Measurements from ENCODE around the gene SLC39A9.

The SLC39A9 gene, protein sequence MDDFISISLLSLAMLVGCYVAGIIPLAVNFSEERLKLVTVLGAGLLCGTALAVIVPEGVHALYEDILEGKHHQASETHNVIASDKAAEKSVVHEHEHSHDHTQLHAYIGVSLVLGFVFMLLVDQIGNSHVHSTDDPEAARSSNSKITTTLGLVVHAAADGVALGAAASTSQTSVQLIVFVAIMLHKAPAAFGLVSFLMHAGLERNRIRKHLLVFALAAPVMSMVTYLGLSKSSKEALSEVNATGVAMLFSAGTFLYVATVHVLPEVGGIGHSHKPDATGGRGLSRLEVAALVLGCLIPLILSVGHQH

DNA sequence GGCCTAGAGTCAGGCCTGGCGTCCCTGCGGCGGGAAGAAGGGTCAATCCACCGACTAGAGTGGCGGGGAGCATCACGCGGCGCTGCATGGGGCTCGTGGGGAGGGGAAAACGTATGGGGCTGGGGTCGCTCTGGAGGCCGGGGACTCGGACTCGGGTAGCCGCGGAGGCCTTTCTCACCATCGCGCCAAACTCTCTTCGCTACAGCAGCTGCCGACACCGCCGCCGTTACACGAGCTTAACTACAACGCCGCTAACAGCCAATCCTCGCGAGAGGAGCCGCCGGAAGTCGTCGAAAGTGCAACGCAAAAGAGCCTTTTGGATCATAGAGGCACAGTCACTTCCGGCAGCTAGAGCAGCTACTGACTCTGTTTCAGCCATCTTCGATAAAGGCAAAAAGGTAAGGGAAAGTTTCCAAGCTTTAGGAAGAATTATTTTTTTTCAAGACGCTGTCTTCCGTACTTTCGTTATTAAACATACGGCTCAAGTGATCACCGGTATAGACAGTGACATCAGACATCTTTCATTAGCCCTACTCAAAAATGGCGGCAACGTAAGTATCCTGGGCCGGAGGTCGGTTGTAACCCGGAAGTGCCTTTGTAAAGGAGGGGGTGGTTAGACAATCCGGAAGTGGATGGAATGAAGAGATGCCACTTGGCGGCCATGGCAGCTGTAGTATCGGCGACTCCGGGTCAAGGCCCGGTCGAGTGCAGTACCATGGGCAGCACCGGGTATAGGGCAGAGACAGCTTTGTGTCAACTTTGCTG, at the start of gene SLC39A9, which contains the start of gene ERH:
TSS of gene SLC39A9 (plus strand) at position 640 of the 765 bp plus-strand sequence. CDS start 678 bp downstream, outside the sequence.
TSS of gene ERH (minus strand) at position 247 of the 765 bp plus-strand sequence. CDS start at position 181, 66 bp downstream.
- DNase-seq, result peak; percentile 99

DNA sequence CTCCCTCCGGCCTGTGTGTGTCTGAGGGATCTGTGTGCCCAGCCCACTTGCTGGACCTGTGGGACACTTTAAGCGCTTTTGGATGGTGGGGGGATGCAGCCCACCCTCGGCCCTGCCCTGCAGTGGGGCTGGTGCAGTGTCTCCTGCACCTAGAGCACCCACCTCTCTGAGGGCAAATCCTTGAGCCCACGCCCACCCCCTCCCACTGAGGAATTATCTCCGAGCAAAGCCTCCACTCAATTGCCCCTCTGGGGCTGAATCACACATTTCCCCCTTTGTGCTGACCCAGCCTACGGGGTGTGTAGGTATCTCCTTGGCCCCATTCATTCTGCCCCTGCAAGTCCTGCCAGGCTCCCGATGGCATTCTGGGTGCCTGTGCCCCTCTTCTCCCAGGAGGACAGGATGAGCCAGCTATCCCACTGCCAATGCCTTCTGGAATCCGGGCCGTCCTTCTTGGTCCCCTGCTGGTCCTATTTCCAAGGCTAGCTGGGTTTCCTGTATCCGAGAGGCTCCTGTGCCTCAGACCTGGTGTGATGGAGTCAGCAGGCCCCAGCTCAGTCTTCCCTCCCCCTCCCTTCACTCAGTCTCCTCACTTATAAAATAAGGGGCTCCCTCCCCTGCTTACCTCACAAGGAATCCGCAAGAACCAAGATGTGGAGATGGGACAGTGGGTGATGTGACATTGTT, 49.3 kb upstream of the SLC39A9 start:
- no peak for DNase-seq

DNA sequence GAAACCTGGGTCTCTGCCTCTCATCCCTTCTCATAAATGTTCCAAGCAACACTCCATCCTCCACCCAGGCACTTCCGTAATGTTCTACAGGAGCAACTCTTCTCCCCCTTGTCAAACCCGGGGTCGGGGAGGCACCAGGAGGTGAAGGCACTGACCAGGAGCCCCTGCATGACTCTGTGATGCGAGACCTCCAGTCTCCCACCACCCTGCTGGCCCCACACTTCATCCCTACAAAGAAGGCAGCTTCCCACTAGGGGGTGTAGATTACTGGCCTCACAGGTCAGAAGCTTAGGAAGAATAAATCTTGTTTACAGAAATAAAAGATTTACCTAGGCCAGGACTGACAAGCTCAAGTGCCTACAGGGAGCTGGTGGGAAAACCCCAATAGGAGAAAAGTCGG, 47.6 kb upstream of the SLC39A9 start:
- DNase-seq, result no peak

DNA sequence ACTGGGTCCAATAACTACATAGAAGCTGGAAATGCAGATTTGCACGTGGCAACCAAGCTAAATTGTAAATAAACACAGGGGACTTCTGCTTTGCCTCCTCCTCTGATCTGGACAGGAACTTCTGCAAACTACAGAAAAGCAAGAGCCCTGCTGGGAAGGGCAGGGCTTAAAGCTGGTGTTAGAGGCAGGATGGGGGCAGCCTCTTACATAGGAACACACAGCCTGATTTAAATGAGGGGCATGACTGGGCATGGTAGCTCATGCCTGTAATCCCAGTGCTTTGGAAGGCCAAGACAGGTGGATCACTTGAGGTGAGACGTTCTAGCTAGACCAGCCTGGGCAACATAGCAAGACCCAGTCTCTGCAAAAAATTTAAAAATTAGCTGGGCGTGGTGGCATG, 47.1 kb upstream of the SLC39A9 start:
- peak; percentile 32 for DNase-seq

DNA sequence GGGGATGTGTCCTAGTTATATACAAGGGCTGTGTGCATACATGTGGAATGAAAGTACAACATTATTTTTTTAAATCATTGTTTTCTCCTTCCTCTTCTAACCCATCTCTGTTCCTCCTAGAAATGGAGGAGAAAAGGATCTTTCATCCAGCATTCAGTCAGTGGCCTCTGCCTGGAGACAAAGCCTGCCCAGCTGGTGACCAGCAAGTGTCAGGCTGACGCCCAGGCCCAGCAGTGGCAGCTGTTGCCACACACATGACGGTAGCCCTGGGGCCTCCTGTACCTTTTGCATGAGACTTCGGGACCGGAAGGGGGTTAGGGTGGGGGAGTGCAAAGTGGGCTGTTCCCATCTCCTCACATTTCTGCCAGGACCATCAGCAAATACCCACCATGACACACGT, 46.6 kb upstream of the SLC39A9 start:
- no peak for DNase-seq

DNA sequence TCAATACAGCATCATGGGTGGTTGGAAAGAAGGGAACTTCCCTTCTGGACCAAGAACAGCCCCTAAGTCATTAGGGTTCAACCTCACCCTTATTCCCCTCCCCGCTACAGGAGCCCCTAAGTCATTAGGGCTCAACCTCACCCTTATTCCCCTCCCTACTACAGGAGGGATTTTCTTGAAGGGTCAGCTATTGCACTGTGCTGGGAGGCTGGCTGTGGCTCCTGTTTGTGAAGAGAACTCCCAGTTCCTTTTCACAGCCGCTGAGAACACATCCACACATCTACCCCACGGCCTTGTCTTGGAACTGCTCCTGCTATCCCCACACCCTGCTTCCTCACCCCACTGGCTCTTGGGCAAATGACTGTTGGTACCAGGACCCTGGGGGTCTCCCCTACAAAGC, 45.3 kb upstream of the SLC39A9 start:
- no peak for DNase-seq

DNA sequence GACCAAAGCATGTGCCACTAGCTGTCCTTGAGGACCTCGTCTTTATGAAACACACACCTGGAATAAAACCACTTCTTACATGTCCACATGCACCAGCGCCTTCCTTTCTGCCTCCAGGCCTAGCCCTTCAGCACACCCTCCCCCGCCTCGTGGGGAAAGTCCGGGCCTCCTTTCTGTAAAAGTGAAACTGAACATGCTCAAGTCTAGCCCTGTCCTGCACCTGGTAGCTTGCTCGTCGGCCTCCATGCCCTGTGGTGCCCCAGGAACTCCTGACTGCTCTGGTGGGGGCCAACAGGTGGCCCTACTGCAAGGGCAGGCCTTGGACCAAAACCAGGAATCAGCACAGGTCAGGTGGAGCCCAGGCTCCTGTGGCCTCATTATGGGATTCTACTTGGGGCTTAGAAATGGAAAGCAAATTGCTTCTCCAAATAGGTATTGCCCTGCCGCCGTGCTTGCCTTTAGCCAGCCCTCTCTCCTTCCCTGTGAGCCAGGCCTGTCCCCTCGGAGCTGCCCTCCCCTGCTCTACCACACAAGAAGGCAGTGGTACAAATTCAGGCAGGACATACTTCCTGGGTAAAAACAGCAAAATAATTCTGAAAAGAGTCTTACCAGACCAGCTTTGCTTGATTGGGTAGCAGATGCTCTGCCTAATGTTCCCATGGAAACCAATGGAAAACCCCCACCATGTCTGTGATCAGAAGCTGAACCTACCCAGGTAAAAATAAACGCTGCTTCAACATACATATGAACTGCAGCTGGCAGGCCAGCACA, 43.9 kb upstream of the SLC39A9 start:
- peak; percentile 11 for DNase-seq

DNA sequence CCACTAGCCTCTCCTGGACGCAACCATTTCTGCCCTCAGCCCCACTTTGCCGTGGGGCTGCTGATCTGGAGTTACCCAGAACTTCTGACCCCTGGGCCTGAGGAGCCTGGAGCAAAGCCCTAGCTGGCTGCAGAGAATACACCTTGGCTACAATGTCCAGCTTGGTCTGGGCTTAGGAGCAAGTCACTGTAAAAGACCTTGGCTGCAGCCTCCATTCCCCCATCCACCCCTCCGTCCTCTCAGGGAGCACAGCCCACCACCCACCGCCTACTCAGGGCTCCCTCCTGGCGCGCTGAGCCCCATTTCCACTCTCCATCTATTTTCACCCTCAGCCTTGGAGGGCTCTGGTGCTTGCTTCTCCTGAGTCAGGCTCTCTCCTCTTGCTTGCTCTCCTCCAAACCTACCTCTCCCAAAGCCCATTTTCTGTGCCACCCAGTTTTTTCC, 43.3 kb upstream of the SLC39A9 start:
- DNase-seq, result no peak

DNA sequence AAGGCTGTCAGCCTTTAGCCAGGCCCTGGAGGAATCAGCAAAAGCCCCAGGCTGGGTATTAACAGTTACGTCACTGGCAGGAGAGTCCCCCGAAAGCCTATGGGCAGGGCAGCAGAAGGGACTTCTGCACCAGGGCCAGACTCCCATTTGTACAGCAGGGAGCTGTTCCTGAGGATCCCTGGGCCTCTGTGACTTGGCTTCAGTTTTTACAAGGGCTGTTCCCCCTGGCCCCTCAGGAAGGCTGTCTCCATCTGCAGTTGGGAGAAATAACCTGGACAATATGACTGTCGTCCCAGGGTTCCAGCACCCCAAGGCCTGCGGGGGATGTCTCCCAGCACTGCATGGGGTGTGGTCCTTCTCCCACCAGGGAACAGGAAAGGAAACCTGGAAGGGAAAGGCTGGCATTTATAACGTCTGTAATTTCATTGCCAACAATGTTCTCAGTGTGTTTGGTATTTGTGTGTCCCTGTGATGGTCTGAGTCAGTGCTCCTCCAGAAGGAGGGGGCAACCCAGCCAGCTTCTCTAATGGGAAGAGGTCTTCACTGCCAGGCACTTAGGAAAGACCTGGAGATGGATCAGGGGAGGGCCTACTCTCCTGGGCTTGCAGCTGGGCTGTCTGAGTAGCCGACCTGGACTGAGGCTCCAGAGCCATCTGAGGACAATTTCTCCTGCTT, 42.7 kb upstream of the SLC39A9 start:
- no peak for DNase-seq

DNA sequence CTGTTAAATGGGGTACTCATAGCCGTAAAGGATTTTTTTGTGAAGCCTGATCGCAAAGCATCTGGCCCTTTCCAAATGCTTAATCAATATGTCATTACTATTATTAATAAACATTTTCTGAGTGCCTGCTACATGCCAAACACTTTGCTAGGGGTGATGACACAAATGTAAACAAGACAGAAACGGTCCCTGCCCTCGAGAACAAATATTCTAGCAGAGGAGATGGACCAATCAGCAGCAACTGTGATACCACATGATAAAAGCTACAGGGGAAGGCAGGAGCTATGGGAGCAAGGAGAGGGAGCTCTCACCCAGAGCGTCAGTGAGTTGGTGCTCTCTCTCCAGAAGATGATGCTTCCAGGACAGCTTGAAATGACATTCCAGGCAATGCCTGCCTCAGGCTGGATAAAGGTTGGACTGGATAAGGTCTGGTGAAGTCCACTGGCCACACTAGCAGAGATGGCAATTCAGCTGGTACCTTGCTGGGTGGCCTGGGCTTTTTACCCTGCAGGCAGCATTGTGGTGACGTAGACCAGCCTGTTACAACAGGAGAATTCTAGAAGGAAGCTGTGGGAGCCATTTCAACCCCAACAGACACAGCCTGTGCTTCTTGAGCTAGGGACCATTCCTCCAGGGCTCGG, 41.5 kb upstream of the SLC39A9 start:
- DNase-seq, result no peak

DNA sequence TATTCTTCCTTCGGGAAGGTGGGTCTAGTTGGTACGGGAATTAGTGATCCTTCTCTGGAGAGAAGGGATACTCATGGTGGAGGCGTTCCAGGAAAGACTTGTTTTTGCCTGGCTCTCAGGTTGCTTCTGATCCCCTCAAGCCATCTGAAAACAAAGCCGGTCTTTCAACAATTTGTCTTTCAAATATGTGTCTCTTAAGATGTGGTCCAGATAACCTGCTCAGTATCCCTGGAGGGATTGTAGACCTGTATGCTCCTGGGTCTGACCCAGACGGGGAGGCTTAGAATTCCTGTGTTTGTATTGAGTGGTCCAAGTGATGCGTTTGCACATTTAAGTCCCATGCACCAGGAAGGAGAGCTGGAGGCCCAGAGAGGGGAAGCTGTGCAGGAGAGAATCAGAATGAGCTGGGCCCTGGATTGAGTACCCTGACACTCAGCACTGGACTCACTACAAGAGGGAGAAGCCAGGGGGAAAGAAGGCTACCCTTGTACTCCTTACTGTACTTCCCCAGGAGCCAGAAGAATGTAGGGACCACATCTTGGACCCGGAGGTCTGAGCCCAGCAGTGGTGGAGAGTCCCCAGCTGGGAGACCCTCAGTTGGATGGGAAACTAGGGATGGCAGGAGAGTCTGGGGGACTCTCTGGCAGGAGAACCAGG, 40.8 kb upstream of the SLC39A9 start:
- no peak for DNase-seq

DNA sequence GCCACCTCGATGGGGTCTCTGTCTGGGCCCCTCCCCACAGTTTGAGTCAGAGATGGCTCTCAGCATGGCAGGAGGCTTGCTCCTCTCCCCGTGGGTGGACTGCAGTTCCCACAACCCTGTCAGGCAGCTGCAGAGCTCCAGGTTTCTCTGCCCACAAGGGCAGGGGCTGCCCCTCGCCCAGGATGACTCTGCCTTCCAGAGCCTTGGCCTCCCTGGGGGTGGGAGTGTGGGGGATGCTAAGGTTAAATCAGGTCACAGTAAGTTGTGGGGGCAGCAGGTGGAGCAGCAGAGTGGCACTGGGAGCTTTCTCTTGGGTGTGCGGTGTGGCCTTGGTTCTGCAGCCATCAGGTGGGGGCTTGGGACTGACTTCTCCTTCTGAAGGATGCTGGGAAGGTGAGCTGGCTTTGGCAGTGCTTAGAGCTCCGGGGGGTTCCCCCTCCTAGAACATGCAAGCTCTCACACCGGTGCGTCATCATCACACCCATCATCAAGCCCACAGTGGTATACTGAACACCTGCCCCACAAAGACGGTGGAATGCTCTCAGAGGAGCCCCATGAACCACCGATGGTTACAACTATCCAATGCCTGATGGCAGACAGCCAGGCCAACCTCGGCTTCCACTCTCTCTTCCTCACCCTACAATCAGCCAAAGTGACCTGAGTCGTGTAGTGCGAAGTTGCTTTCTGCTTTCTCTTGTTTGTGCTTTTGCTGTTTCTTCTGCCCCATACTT, 40.1 kb upstream of the SLC39A9 start:
- DNase-seq, result no peak

DNA sequence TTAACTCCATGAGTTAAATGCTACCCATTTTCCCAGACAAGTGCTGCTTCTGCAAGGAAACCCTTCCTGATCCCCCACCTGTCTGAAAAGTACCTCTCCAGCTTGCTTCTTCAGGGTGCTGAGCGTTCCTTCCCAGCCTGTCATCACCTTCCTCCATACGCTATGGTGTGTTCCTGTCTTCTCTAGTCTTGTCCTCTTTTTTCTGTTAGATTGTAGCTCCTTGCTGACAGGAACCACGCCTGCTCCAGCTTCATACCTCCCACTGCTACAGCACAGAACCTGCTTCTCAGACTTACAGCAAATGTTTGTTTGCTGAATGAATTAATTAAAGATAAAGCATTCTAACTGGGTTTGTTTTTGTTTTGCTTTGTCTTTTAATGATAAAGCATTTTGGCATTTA, 39.5 kb upstream of the SLC39A9 start:
- DNase-seq, result no peak

DNA sequence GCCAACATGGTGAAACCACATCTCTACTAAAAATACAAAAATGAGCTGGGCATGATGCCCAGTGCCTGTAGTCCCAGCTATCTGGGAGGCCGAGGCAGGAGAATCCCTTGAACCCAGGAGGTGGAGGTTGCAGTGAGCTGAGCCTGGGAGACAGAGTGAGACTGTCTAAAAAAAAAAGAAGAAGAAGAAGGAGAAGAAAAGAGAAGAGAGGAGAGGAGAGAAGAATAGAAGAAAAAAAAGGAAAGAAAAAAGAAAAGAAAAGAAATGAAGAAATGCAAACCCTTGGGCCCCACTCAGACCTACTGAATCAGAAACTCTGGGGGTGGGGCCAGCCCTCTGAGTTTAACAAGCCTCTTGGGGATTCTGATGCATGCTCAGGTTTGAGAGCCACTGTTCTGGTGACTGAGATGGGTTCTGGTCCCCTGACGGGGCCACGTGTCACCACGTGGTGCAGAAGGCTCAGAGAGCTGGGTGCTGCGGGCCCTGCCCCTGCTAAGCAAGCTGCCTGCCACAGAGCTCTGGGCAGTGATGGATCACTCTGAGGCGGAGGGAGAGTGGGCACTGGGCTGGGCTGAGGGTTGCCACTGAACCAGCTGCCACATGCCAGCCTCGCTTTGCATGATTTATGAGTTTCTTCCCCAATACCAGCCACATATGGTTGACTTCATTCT, 37.9 kb upstream of the SLC39A9 start:
- DNase-seq, result no peak

DNA sequence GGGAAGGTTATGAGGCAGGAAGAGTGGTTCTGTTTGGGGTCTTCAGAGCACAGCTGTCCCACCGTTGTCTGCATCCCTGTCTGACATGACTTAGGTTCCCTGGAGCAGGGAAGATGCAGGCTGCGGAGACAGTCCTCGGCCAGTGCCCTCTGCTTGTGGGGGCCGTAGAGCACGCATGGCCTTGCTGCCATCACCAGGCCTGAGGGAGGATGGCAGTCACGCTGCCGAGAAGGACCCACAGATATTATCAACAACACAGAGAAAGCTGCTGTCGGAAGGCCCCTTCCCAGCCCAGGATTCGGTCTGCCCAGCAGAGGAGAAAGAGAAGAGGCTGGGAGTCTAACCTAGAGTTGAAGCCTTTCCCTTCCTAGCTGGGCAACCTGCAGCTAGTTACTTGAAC, 35.4 kb upstream of the SLC39A9 start:
- DNase-seq, result no peak

DNA sequence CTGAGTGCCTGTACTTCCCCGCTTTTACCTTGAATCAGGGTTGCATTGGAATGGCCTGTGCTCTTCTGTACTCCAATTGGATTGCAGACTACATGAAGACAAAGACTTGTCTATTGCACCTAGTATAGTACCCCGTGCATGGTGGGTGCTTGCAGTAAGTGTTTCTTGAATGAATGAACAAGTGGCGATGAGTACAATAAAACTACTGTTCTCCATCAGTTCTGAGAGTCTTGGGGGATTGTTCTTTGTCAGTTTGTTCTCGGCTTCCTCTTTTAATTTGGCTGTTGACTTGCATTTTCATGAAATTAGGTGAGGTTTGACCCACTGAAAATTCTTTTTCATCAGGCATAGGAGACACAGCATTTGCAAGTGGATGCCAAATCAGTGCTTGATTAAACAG, 34.5 kb upstream of the SLC39A9 start:
- no peak for DNase-seq

DNA sequence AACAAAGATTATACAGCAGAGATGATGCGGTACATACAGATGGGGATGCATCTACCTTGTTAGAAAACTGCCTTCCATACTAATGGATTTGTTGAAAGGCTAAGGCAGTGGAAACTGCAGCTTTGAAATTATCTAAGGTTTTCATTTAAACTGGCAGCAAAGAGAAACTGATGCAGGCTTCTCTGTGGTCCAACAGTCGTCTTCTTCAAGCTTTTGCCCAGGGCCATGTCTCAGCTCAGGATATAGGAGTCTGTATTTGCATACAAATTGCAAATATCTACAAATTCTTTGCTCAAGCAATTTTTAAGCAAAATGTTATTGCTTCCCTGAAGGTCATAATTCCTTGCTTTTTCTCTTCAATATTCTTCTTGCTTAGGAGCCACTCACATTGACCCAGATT, 34.1 kb upstream of the SLC39A9 start:
- no peak for DNase-seq

DNA sequence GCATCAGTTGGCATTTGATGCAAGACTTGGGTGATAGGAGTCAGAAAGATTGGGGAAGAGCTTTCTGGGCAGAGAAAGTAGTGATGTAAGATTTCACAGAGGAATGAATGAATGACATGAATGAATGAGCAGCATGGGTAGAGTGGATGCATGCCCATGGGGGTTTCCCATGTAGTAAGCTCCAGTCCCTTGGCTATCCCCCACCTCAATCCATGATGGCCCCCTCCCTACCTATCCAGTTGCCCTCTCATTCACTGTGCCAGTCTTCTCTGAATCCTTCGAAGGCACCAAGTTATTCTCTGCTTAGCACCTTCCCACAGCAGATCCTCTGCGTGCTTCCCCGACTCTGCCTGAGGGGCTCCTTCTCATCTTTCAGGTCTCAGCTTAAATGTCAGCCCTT, 32.4 kb upstream of the SLC39A9 start:
- no peak for DNase-seq

DNA sequence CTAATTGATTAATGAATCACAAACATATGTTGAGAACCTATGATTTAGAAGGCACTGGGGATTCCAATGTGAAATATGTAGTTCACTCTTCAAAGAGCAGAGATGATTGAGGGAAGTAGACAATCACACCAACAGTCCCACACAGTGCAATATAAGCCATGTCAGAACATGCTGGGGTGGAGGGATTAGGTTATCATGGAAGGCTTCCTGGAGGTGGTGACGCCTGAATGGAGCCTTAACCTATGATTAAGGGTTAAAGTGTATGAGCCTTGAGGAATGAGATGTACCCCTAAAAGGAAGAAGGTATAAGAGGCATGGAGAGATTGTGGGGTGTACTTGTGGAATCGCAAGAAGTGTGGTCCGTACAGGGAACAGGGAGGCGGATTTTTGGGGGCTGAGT, 31.7 kb upstream of the SLC39A9 start:
- DNase-seq, result no peak

DNA sequence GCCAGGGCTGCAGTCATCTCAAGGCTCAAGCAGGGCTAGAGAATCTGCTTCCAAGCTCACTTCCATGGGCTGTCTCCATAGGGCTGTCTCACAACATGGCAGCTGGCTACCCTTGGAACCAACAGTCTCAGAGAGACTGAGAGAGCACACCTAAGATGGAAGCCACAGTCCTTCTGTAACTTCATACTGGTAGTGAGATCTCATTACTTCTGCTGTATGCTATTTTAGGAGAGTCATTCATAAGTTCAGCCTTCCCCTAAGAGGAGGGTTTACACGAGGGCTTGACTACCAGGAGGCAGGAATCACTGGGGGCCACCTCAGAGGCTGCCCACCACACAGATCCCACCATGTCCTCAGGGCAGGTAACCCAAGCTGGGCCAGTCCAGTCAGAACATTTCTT, 30.1 kb upstream of the SLC39A9 start:
- DNase-seq, result no peak
